WTC11 (cell line): Measurements from ENCODE around the gene TP53I3.

Experiments used
- CREM ChIP-seq: sonication (generic); formaldehyde crosslinking; IDR thresholded peaks from 2 replicates; pipeline ENCODE4 v1.8.1; 2022; ENCODE audit warnings: mild to moderate bottlenecking, missing genetic modification reagents, moderate library complexity
- CTCF ChIP-seq: fragments of 200-600 bp; IDR thresholded peaks from 2 replicates; pipeline ENCODE4 v1.8.0; 2022; ENCODE audit warnings: antibody characterized with exemption
- FOXP1 ChIP-seq: sonication (generic); formaldehyde crosslinking; IDR thresholded peaks from 2 replicates; pipeline ENCODE4 v1.8.0; 2022; ENCODE audit warnings: missing genetic modification reagents, mild to moderate bottlenecking, moderate library complexity, borderline replicate concordance
- GABPB1 ChIP-seq: sonication (generic); formaldehyde crosslinking; IDR thresholded peaks from 2 replicates; pipeline ENCODE4 v1.8.1; 2023; ENCODE audit warnings: mild to moderate bottlenecking, missing genetic modification reagents
- HMGXB4 ChIP-seq: sonication (generic); formaldehyde crosslinking; IDR thresholded peaks from 2 replicates; pipeline ENCODE4 v1.8.1; 2023; ENCODE audit warnings: mild to moderate bottlenecking, moderate library complexity, missing genetic modification reagents
- NR3C1 ChIP-seq: sonication (generic); formaldehyde crosslinking; conservative IDR thresholded peaks from 2 replicates; pipeline ENCODE4 v1.8.1; 2023; ENCODE audit warnings: low read depth, mild to moderate bottlenecking, missing genetic modification reagents
- RELA ChIP-seq: sonication (generic); formaldehyde crosslinking; IDR thresholded peaks from 2 replicates; pipeline ENCODE4 v1.8.1; 2022; ENCODE audit warnings: missing genetic modification reagents, mild to moderate bottlenecking, borderline replicate concordance
- STAT6 ChIP-seq: sonication (generic); formaldehyde crosslinking; conservative IDR thresholded peaks from 2 replicates; pipeline ENCODE4 v1.8.1; 2023; ENCODE audit warnings: mild to moderate bottlenecking, low read depth, missing genetic modification reagents, moderate library complexity
- TEAD4 ChIP-seq: sonication (generic); formaldehyde crosslinking; IDR thresholded peaks from 2 replicates; pipeline ENCODE4 v1.8.0; 2022; ENCODE audit warnings: mild to moderate bottlenecking, missing genetic modification reagents
- USF1 ChIP-seq: sonication (generic); formaldehyde crosslinking; IDR thresholded peaks from 2 replicates; pipeline ENCODE4 v1.8.0; 2022; ENCODE audit warnings: mild to moderate bottlenecking, missing genetic modification reagents
- ZBTB21 ChIP-seq: sonication (generic); formaldehyde crosslinking; IDR thresholded peaks from 2 replicates; pipeline ENCODE4 v1.8.1; 2023; ENCODE audit warnings: mild to moderate bottlenecking, missing genetic modification reagents, borderline replicate concordance
- ZNF138 ChIP-seq: sonication (generic); formaldehyde crosslinking; conservative IDR thresholded peaks from 2 replicates; pipeline ENCODE4 v1.8.1; 2022; ENCODE audit warnings: mild to moderate bottlenecking, moderate library complexity, missing genetic modification reagents
- ZSCAN18 ChIP-seq: fragments of 250-450 bp; sonication (Bioruptor Pico); IDR thresholded peaks from 2 replicates; pipeline ENCODE4 v2.1.2; 2022; ENCODE audit warnings: mild to moderate bottlenecking, moderate library complexity

- TF ChIP-seq CTCF (no peak), NR3C1 (CRISPR knock-in tag) (no peak), ZSCAN18 (CRISPR knock-in tag) (no peak), ZBTB21 (CRISPR knock-in tag) (no peak), FOXP1 (CRISPR knock-in tag) (no peak), STAT6 (CRISPR knock-in tag) (no peak), CREM (no peak), RELA (CRISPR knock-in tag) (no peak), HMGXB4 (CRISPR knock-in tag) (no peak), ZNF138 (CRISPR knock-in tag) (no peak), TEAD4 (CRISPR knock-in tag) (no peak), GABPB1 (no peak), USF1 (no peak)
Observed at GRCh38 chr2:24115057-24115456, 30.4 kb upstream of the TP53I3 start.
